Mesendoderm (in vitro differentiated cells): ENCODE measurements around the gene MBD6.

Source experiments
- DNase-seq: peaks from one replicate; pipeline ENCODE4 v3.0.0; 2013
- H2AK5ac ChIP-seq: 2 replicates; pipeline ENCODE4 v1.6.1; 2013; ENCODE audit warnings: low read length, inconsistent platforms
- H2BK120ac ChIP-seq: 2 replicates; pipeline ENCODE4 v1.6.1; 2013; ENCODE audit warnings: low read depth, mild to moderate bottlenecking, low read length, moderate library complexity, mixed read lengths
- H2BK15ac ChIP-seq: replicated peaks from 2 replicates; pipeline ENCODE4 v1.6.1; 2013; ENCODE audit warnings: low read depth, mild to moderate bottlenecking, moderate library complexity
- H2BK5ac ChIP-seq: 2 replicates; pipeline ENCODE4 v1.6.1; 2013; ENCODE audit warnings: low read length, inconsistent platforms
- H3K18ac ChIP-seq: 2 replicates; pipeline ENCODE4 v1.6.1; 2013; ENCODE audit warnings: mild to moderate bottlenecking, low read length, mixed read lengths
- H3K23ac ChIP-seq: one replicate; pipeline ENCODE4 v1.6.1; 2013; ENCODE audit warnings: low read length
- H3K27ac ChIP-seq: 2 replicates; pipeline ENCODE4 v1.5.1; 2013; ENCODE audit warnings: low read depth, mild to moderate bottlenecking, inconsistent platforms, low read length, moderate library complexity
- H3K27me3 ChIP-seq: 2 replicates; pipeline ENCODE4 v1.6.1; 2013; ENCODE audit warnings: low read length, control low read depth, mild to moderate bottlenecking, inconsistent platforms; ENCODE audit not compliant: insufficient read depth, poor library complexity
- H3K36me3 ChIP-seq: 2 replicates; pipeline ENCODE4 v1.6.1; 2013; ENCODE audit warnings: low read length, inconsistent platforms; ENCODE audit not compliant: control insufficient read depth, insufficient read depth
- H3K4ac ChIP-seq: one replicate; pipeline ENCODE4 v1.6.1; 2013; ENCODE audit warnings: low read depth, mild to moderate bottlenecking, low read length, moderate library complexity
- H3K4me1 ChIP-seq: 2 replicates; pipeline ENCODE4 v1.6.1; 2013; ENCODE audit warnings: low read depth, low read length, inconsistent platforms; ENCODE audit not compliant: control insufficient read depth
- H3K4me2 ChIP-seq: 2 replicates; pipeline ENCODE4 v1.6.1; 2013; ENCODE audit warnings: low read length
- H3K4me3 ChIP-seq: 2 replicates; pipeline ENCODE4 v1.5.1; 2013; ENCODE audit warnings: mild to moderate bottlenecking, low read length
- H3K56ac ChIP-seq: one replicate; pipeline ENCODE4 v1.6.1; 2013; ENCODE audit warnings: low read length
- H3K79me1 ChIP-seq: 2 replicates; pipeline ENCODE4 v1.6.1; 2013; ENCODE audit warnings: low read length, inconsistent platforms
- H3K79me2 ChIP-seq: 2 replicates; pipeline ENCODE4 v1.6.1; 2013; ENCODE audit warnings: mild to moderate bottlenecking, low read length; ENCODE audit not compliant: control insufficient read depth, insufficient read depth
- H3K9ac ChIP-seq: 2 replicates; pipeline ENCODE4 v1.6.1; 2013; ENCODE audit warnings: low read length, inconsistent platforms
- H4K5ac ChIP-seq: one replicate; pipeline ENCODE4 v1.6.1; 2013; ENCODE audit warnings: low read length
- H4K8ac ChIP-seq: one replicate; pipeline ENCODE4 v1.6.1; 2013; ENCODE audit warnings: low read depth, mild to moderate bottlenecking, control low read depth, low read length, moderate library complexity
- WGBS: extraction: QIAGEN DNeasy Blood & Tissue Kit; methylation state at CpG from one replicate; pipeline ENCODE4 v1.1.7; 2013; ENCODE audit warnings: low lambda C conversion rate, missing lambda C conversion rate; ENCODE audit not compliant: insufficient coverage; ENCODE audit errors: extremely low coverage; 5-methylcytosine and 5-hydroxymethylcytosine counted together

The MBD6 gene

DNA sequence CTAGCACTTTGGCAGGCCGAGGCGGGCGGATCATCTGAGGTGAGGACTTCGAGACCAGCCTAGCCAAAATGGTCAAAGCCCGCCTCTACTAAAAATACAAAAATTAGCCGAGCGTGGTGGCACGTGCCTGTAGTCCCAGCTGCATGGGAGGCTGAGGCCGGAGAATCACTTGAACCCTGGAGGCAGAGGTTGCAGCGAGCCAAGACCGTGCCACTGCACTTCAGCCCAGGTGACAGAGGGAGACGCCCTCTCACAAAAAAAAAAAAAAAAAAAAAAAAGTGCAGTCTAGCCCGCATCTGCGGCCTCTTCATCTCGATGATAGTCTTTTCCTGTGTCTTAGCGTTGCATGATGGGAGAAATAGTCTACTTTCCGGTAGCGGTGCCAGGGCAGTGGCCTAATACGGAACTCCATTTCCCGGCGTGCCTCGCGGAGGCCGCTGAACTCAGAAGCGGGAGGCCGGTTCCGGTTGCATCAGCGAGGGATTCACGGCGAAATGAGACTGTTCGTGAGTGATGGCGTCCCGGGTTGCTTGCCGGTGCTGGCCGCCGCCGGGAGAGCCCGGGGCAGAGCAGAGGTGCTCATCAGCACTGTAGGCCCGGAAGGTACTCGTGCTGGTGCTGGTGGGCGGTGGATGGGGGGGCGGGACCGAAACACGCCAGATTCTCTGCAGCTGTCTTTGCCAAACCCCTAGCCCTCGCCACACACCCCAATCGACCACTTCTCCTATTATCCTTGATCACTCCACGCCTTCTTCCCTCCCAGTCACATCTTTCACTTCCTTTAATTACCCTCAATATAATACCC lies 34.8 kb upstream of the MBD6 start, which contains the start of gene MARS1:
MARS1 (plus strand) TSS at position 472 of the 805 bp plus-strand sequence; CDS start at position 495, 23 bp downstream.
- H4K8ac ChIP-seq, result peak within 1 kb of the TSS; percentile 41
- H4K5ac ChIP-seq, result no peak within 1 kb of the TSS
- H2BK5ac ChIP-seq, result peak within 1 kb of the TSS; percentile 97
- peaks cover 3% of the 10 kb centered on the region for H3K4me1 ChIP-seq
- peaks cover 19% of the 10 kb centered on the region for H3K79me1 ChIP-seq
- H3K27me3 ChIP-seq, result no peaks in the 10 kb centered on the region
- peak within 1 kb of the TSS; percentile 97 for H3K4ac ChIP-seq
- peak within 1 kb of the TSS; percentile 66 for H2BK120ac ChIP-seq
- peak within 1 kb of the TSS; percentile 99 for H3K4me3 ChIP-seq
- peaks cover 22% of the 10 kb centered on the region for H3K79me2 ChIP-seq
- H3K23ac ChIP-seq, result no peak within 1 kb of the TSS
- peak within 1 kb of the TSS; percentile 99 for H3K9ac ChIP-seq
- H3K36me3 ChIP-seq, result peaks cover 12% of the 10 kb centered on the region
- peak within 1 kb of the TSS; percentile 85 for H3K4me2 ChIP-seq
- peak; percentile 99 for DNase-seq
- H2AK5ac ChIP-seq, result peak within 1 kb of the TSS; percentile 99
- H3K18ac ChIP-seq, result peak within 1 kb of the TSS; percentile 97
- peak within 1 kb of the TSS; percentile 79 for H3K27ac ChIP-seq
- 100% methylated on average over 1 of the region's 47 CpGs for WGBS
- H2BK15ac ChIP-seq, result no peak within 1 kb of the TSS
- H3K56ac ChIP-seq, result peak within 1 kb of the TSS; percentile 99

- Histone ChIP-seq H3K9ac (peak overlapping the region; percentile 99), H3K36me3 (peaks cover 13% of the 10 kb centered on the region), H3K18ac (peak overlapping the region; percentile 97), H4K5ac (no peak overlapping the region), H3K4ac (peak overlapping the region; percentile 46), H2AK5ac (peak overlapping the region; percentile 99), H3K23ac (no peak overlapping the region), H3K4me2 (peak overlapping the region; percentile 85), H2BK120ac (peak overlapping the region; percentile 66), H3K4me1 (peaks cover 3% of the 10 kb centered on the region), H3K27ac (peak overlapping the region; percentile 79), H3K4me3 (peak overlapping the region; percentile 99), H3K56ac (peak overlapping the region; percentile 99), H2BK15ac (no peak overlapping the region), H3K79me2 (peaks cover 22% of the 10 kb centered on the region), H2BK5ac (peak overlapping the region; percentile 97), H4K8ac (no peak overlapping the region), H3K27me3 (no peaks in the 10 kb centered on the region), H3K79me1 (peaks cover 20% of the 10 kb centered on the region)
- peak; percentile 25 for DNase-seq
- WGBS, result 100% methylated on average over 3 of the region's 11 CpGs
Measured at GRCh38 chr12:57488402-57489156, 34.0 kb upstream of the MBD6 start.

DNA sequence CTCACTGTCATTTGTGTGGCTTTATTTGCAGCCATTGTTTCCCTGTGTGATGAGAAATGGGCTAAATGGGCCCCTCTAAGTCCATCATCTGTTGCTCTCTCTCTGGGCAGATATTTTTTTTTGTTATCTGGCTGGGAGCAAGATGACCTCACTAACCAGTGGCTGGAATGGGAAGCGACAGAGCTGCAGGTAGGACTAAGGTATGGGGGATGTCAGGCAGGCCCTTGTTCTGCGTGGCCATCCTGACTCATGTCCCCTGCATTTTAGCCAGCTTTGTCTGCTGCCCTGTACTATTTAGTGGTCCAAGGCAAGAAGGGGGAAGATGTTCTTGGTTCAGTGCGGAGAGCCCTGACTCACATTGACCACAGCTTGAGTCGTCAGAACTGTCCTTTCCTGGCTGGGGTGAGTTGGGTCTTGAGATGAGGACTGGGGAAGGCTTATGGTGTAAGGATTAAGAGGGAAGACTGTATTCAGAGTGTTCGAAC lies 33.4 kb upstream of the MBD6 start:
- H3K27ac ChIP-seq, result no peak overlapping the region
- DNase-seq, result peak; percentile 39
- no peak overlapping the region for H3K23ac ChIP-seq
- H3K79me2 ChIP-seq, result peaks cover 22% of the 10 kb centered on the region
- no peak overlapping the region for H2AK5ac ChIP-seq
- H3K4me3 ChIP-seq, result peak overlapping the region; percentile 99
- H3K4ac ChIP-seq, result no peak overlapping the region
- no peak overlapping the region for H2BK120ac ChIP-seq
- H3K4me2 ChIP-seq, result peak overlapping the region; percentile 85
- no peak overlapping the region for H2BK5ac ChIP-seq
- no CpG with 5 or more reads among the region's 5 CpGs for WGBS
- no peak overlapping the region for H2BK15ac ChIP-seq
- H3K56ac ChIP-seq, result peak overlapping the region; percentile 99
- peak overlapping the region; percentile 99 for H3K9ac ChIP-seq
- peaks cover 13% of the 10 kb centered on the region for H3K36me3 ChIP-seq
- H3K79me1 ChIP-seq, result peaks cover 20% of the 10 kb centered on the region
- no peaks in the 10 kb centered on the region for H3K27me3 ChIP-seq
- peaks cover 3% of the 10 kb centered on the region for H3K4me1 ChIP-seq
- H4K5ac ChIP-seq, result no peak overlapping the region
- H3K18ac ChIP-seq, result no peak overlapping the region
- H4K8ac ChIP-seq, result no peak overlapping the region

GRCh38 chr12:57490126-57490525 lies 32.5 kb upstream of the MBD6 start:
- no peak overlapping the region for H2BK120ac ChIP-seq
- no peak overlapping the region for H2BK15ac ChIP-seq
- H2BK5ac ChIP-seq, result no peak overlapping the region
- H2AK5ac ChIP-seq, result no peak overlapping the region
- H3K4me1 ChIP-seq, result peaks cover 3% of the 10 kb centered on the region
- H4K5ac ChIP-seq, result no peak overlapping the region
- DNase-seq, result no peak
- no peak overlapping the region for H4K8ac ChIP-seq
- H3K9ac ChIP-seq, result no peak overlapping the region
- no peaks in the 10 kb centered on the region for H3K27me3 ChIP-seq
- H3K36me3 ChIP-seq, result peaks cover 13% of the 10 kb centered on the region
- H3K4me3 ChIP-seq, result no peak overlapping the region
- no CpG with 5 or more reads among the region's 4 CpGs for WGBS
- H3K23ac ChIP-seq, result no peak overlapping the region
- no peak overlapping the region for H3K27ac ChIP-seq
- H3K79me2 ChIP-seq, result peaks cover 22% of the 10 kb centered on the region
- H3K18ac ChIP-seq, result no peak overlapping the region
- no peak overlapping the region for H3K4ac ChIP-seq
- H3K4me2 ChIP-seq, result no peak overlapping the region
- no peak overlapping the region for H3K56ac ChIP-seq
- peaks cover 20% of the 10 kb centered on the region for H3K79me1 ChIP-seq

DNA sequence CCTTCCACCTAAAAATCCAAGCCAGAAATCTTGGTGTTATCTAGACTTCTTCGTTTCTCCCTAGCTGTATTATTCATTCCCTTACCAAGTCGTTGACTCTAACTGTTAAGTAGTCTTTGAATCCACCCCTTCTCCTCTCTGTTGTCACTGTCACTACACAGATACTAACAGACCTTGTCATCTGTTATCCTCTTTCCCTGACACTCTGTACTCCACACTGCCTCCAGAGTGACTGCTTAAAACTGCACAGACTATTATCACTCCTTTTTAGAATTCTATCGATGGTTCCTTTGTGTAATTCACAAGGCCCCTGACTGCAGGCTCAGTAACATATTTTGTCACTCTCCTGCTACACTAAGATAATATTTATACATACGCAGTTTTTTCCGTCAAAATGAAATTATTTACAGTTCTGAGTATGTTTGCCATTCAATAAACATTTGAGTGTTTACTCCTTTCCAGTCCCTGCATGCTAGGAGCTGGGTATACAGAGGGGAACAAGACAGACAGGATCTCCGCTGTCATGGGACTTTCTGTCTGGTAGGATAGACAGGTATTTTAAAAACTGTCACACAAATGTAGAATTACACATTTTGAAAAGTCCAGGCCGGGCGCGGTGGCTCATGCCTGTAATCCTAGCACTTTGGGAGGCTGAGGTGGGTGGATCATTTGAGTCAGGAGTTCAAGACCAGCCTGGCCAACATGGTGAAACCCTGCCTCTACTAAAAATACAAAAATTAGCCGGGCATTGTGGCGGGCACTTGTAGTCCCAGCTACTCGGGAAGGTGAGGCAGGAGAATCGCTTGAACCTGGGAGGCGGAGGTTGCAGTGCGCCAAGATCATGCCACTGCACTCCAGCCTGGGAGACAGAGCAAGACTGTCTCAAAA lies 31.0 kb upstream of the MBD6 start:
- Histone ChIP-seq H2BK5ac (no peak overlapping the region), H3K79me1 (peaks cover 20% of the 10 kb centered on the region), H2AK5ac (no peak overlapping the region), H3K27ac (no peak overlapping the region), H3K4ac (no peak overlapping the region), H3K27me3 (no peaks in the 10 kb centered on the region), H3K9ac (no peak overlapping the region), H3K4me1 (peaks cover 3% of the 10 kb centered on the region), H3K23ac (no peak overlapping the region), H3K56ac (no peak overlapping the region), H2BK15ac (no peak overlapping the region), H2BK120ac (no peak overlapping the region), H4K5ac (no peak overlapping the region), H4K8ac (no peak overlapping the region), H3K4me2 (no peak overlapping the region), H3K79me2 (peaks cover 22% of the 10 kb centered on the region), H3K36me3 (peaks cover 14% of the 10 kb centered on the region), H3K18ac (no peak overlapping the region), H3K4me3 (no peak overlapping the region)
- WGBS, result no CpG with 5 or more reads among the region's 15 CpGs
- peak; percentile 68 for DNase-seq
